Tibial nerve (tissue), 3 donors: ENCODE results near the gene LSM14B.

Experiments used
- CTCF ChIP-seq, 5 experiments: fragments of 200-600 bp in 3 of 5; fragments of 450-650 bp in 2 of 5; sonication (generic) in 3 of 5; IDR thresholded peaks; one replicate each; pipeline ENCODE4 v1.5.1; 2016 to 2019; ENCODE audit warnings: antibody characterized with exemption in 5 of 5, mild to moderate bottlenecking in 3 of 5, moderate library complexity in 2 of 5
- POLR2A ChIP-seq, 2 donors: fragments of 450-650 bp; IDR thresholded peaks; one replicate each; pipeline ENCODE4 v1.6.1; 2017; ENCODE audit warnings: antibody characterized with exemption in 2 of 2, mild to moderate bottlenecking in 2 of 2, moderate library complexity in 2 of 2

GRCh38 chr20:62134735-62135231 is 12.5 kb downstream of the LSM14B start:
- TF ChIP-seq CTCF (IDR thresholded peaks at IDR 0.05) (no peak), POLR2A (IDR thresholded peaks at IDR 0.05) (no peak)
